Fibroblast of upper back skin (primary cell): ENCODE measurements around the gene MBD3L1.

Source experiments
- DNase-seq: peaks from one replicate; pipeline ENCODE4 v3.0.0-alpha.2; 2013

MBD3L1 gene

GRCh38 chr19:8884416-8884815, 52.2 kb downstream of the MBD3L1 start:
- DNase-seq = no peak

- no peak for DNase-seq
Measured at GRCh38 chr19:8887364-8887763, 55.2 kb downstream of the MBD3L1 start.

- no peak for DNase-seq
Measured at GRCh38 chr19:8890260-8890659, 58.1 kb downstream of the MBD3L1 start.
